ENCODE measurements around the gene PARM1.

Gene PARM1

DNA sequence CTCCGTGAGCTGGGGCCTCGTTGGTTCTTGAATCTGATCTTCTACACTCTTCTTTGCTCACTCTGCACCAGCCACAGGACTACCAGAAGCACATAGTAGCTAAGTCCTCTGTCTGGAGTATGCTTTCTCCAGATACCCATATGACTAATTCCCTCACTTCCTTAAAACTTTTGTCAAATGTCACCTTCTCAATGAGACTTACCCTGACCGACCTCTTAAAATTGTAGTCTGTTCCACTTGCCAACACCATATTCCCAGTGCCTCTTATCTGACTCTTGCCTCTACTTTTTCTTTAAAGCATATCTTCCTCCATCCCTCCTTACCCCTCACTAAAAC lies 10.0 kb downstream of the PARM1 start:
- no peak for DNase-seq

DNA sequence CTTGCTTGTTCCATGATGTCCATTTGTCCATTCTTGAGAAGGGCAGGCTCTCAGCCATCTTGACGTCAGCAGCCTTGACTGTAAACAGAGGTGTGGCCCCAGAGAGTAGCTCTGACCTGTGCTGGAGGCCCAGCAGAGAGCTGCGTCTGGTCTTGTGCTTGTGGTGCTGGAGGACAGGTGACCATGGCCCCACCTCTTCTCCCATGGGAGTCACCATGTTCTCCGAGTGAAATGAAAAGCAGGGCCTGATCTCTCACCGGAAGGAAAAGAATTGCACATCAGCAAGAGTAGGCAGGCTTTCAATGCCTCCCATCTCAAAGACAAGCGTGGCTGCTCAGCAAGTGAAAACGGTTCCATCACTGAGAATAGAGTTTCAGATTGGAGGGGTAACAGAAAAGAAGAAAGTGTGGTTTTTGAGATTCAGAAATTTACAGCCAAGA lies 11.5 kb downstream of the PARM1 start:
- DNase-seq, result no peak

DNA sequence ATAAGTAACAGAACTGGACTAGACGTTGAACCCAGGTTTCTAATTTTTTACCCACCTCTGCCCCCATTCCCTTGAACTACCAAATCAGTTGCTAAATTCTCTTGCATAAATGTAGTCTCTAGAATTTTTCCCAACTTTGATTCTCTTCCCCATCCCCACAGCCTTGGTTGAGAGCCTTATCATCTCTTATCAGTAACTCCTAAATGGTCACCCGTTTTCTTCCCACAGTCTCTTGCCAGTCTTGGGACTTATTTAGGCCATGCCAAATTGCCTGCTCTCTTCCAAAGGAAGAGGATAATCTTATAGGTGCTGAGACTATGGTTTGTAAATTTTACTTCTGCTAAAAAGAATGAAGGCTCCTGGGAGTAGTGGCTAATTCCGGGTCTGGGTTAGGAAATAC lies 13.3 kb downstream of the PARM1 start:
- no peak for DNase-seq

DNA sequence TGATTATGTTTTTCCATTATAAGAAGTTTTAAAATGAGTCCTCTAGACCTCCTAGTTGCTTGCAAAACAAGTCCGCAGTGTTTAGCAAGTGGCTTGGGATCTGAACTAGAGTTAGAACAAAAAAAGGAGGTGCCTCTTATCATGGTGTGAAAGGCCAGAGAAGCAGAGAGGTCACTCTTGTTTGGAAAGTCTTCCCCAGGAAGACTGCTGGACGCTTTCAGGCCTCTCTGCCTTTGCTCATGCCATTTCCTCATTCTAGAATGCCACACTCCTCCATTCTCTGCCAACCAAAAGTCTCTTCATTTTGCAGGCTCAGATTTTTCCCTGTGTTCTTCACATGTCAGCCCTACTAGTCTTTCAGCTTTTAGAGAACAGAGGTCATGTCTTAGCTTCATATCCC lies 14.9 kb downstream of the PARM1 start:
- DNase-seq, result no peak

DNA sequence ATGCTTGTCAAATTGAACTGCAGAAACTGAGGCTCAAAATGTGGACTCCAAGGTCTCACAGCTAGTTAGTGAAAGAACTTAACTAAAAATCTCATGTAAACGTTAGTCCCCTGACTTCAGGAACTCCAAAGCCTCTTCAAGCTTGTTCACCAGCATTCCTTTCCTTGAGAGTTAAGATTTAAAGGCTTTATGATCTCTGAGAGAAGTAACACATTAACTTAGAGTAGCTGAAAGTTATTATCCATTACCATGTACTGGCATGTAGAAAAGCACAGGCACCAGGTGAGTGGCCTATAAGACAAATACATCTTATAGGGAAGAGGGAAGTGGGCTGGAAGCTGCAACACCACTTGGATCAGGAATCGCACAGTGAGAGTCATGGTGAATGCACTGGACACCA lies 15.3 kb downstream of the PARM1 start:
- no peak for DNase-seq

DNA sequence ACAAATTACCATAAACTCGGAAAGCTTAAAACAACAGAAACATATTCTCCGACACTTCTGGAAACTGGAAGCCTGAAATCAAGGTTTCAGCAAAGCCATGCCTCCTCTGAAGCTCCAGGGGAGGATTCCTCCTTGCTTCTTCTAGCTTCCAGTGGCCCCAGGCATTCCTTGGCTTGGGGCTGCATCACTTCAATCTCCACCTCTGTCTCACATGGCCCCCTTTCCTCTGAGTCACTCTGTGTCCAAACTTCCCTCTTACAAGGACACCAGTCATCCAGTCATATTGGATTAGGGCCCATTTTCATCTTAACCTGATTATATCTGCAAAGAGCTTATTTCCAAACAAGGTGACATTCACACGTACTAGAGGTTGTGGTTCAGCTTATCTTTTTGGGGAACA lies 17.3 kb downstream of the PARM1 start:
- no peak for DNase-seq

DNA sequence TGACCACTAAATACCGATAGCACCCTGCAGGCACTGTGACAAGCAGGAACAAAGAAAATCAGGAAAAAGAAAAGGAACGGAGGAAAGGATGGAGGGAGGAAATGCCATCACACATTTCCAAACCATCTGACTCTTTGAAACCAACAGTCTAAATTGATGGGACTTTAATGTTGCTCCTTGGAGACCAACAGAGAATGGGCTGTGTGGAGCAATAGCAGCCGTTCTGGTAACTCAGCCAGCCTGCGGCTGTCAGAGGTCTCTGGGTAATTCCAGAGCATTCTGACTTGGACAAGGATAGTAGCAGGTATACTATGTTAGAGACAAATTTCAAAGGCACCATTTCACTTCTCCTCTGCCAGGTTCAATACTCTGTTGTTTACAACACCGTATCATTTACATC lies 18.0 kb downstream of the PARM1 start:
- no peak for DNase-seq

DNA sequence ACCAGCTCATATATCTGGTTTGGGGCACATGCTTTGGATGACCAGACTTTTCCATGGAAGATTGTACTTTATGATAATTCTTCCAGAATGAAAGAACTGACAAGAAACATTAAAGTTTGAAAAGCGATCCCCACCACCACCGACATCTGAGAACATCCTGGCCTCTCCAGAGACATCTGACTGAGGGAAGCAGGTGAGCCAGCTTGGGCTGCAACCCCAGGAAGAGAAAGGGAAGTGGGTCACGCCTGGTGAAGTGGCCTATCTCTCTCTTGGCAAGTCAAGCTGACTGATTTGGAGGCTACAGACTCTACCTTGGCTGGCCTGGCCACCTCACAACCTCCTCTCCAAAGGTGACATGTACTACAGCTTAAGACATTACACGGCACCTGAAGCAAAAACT lies 20.7 kb downstream of the PARM1 start:
- DNase-seq, result no peak

DNA sequence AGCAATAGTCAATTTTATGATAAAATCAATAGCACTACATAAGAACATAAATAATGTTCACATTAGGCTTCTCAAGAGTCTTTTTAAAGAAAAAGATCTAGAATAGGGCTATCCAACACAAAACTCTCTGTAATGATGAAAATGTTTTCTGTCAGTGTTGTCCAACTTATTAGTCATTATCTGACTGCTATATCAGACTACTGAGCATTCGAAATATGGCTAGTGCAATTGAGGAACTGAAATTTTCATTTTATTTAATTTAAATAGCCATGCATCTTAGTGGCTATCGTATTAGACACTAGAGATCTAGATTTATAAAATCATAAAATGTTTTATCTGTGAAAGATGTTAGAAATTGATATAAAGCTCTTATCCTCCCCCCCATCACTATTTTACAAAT lies 26.0 kb downstream of the PARM1 start:
- DNase-seq, result no peak

DNA sequence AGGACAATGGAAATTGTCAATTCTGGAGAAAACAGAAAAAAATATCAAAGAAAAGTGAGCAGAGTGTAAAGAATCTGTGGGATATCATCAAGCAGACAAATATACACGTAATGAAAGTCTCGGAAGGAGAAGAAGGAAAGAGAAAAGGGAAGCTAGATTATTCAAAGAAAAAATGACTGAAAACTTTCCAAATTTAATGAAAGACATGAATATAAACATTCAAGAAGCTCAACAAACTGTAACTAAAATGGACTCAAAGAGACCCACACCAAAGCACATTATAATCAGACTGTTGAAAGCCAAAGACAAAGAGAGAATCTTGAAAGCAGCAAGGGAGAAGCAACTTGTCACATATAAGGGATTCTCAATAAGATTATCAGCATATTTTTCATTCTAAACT lies 28.3 kb downstream of the PARM1 start:
- no peak for DNase-seq

DNA sequence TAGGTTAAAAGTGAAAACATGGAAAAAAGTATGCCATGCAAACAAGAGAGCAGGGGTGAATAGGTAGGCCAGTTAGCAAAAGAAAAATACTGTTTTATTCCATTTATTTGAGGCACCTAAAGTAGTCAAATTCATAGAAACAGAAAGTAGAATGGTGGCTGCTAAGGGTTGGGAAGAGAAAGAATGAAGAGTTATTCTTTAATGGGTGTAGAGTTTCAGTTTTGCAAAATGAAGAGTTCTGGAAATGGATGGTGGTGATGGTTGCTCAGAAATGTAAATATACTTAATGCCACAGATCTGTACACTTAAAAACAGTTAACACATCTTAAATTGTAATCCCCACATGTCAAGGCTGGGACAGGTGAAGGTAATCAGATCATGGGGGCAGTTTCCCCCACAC lies 29.7 kb downstream of the PARM1 start:
- no peak for DNase-seq

DNA sequence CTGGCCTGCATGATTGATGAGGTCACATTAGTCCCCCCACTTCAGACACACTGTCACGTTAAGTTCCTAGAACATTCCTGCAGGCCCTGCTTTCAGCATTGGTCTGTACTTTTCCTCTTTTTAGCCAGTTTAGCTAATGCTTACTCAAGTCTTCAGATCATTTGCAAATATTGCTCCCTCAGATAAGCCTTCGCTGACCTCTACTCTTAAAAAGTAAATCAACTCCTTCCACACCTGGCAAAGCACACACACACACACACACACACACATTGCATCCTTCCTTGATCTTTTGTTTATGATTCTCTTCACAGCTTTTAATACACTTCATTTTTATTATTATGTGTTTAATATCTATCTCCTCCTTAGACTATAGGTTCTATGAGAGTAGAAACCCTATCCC lies 31.4 kb downstream of the PARM1 start:
- DNase-seq, result no peak

DNA sequence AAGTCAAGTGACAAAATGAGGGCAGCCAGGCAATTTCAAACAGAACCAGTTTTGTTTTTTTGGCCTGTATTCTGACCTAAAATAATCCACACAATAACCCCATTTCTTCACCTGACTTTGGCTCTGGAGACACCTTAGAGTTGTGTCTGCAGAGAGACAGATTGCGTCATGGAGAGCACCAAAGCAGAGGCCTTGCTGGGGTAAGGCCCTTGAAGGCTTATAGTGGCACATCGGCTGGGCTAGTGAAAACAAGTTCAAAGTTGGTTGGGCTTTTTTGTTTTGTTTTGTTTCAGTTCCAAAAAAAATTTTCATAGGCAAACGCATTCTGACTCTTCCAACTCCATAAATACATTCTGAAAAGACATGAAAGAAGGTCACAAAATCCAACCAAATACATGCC lies 34.4 kb downstream of the PARM1 start:
- DNase-seq, result no peak

DNA sequence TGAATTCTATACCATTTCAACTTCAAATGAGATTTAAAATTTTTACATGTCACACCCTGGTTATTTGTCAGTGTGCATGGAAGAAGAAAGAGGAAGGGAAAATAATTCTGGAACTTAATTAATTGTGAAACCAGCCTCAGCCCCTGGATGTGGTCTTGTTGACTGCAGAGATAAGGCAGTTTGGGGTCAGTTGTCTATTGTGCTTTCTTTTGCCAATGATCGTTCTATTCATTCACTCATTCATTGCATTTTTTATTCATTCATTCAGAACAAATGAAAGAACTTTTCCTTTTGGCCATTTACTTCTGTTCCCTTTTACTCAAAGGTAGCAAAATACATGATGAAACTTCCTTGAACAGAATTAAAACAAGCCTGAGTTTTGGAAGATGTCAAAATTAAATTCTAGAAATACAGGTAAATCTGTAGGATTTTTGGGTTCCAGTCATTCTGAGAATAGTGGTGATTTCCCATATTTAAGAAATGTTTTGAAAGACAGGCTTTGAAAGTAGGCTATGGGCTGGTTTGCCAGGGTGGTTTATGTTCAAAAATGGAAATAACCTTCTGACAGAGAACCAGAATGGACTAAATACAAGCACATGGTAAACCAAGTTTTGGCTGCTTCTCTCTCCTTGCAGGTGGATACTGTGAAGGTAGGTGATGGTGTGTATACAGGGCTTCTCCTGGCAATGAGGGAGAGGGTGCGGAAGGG lies 35.7 kb downstream of the PARM1 start:
- no peak for DNase-seq

DNA sequence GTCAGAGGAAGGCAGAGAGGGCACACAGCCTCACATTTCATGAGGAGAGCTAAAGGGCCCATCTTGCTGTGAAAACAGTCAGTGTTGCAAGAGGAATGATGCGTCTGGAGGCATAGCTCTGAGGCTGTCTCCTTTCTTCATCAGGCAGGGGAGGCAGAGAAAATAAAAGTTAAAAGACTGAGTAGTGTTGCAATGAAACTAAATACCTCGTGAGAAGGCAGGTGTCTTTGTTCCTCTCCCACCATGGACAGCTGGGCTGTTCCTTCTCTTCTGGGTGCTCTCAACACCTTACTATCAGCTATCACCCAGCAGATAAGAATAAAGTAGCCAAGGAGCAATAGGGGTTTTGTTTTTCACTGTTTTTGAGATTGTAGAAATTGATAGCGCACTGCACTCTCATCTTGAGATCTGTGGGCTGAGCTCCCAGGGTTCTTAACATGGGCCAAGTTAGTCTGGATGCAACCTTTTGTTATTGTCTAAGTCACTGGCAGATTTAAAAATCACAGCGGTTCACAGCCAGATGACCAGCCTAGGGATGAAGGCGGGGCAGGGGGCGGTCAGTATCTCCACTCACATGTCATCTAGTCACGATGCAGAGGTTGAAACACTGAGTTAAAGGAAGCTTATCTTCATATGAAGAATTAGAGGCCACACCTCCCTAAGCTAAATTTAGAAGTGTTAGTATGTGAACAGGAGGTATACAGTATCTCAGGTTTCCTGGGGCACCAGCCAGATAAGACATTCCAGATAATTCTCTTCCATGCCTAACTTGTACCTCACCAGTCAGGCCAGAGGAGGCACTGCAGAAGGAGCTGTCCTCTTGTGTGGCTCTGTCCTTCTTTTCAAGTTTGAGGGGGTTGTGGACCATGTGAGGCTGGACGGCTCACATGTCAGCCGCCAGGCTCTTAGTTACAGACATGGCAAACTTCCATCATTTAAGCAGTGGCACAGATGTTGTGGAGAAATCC lies 36.9 kb downstream of the PARM1 start:
- no peak for DNase-seq

DNA sequence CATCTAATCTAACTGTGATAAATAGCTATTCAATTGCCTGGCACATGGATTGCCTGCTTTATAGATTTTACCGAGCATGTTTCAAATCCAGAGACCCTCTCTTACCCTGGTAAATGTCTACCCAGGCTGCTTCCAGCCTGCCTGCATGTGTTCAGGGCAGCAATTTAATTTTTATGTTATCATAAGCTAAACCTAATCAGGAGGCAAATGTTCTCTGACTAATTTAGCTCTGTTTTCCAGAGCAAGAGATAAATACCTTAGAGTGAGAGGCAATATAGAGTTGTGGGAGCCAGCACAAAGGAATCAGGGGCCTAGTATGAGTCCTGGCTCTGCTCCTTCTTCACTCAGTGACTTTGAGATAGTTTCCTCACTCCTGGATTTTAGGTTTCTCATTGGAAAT lies 37.7 kb downstream of the PARM1 start:
- no peak for DNase-seq

DNA sequence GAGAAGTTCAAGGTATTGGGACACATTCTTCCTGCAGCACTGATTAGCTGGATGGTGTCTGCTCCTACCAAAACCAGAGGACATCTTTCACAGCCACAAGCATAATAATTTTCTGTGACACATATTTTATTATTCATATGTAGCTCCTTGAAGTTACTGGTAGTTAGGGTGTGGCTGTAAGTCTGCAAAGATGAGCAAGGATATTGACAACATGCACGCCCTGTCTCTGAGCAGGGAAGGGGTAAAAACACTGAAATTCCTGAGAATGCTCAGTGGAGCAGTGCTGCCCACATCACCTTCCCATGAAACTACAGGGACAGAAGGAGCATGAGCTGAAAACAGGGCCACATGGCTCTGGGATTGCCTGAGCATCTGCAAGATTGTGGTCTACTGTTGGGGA lies 38.9 kb downstream of the PARM1 start:
- DNase-seq, result no peak

DNA sequence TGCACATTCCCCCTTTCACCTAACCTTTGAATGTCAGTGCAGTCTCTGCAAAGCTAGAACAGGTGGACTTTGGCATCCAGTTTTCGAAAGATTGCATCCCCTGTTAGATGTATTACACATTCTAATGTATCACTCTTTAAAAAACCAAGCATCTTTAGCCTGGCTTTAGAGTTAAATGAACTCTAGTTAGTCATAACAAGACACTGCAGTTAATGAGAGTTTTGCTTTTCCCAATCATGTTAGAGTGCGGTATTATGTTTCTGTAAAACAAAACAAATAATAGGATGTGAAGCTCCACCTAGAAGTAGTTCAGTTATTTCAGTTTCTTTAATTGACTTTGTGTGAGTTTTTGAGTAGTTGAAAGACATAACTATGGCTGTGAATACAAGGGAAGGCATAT lies 42.2 kb downstream of the PARM1 start:
- DNase-seq, result no peak

DNA sequence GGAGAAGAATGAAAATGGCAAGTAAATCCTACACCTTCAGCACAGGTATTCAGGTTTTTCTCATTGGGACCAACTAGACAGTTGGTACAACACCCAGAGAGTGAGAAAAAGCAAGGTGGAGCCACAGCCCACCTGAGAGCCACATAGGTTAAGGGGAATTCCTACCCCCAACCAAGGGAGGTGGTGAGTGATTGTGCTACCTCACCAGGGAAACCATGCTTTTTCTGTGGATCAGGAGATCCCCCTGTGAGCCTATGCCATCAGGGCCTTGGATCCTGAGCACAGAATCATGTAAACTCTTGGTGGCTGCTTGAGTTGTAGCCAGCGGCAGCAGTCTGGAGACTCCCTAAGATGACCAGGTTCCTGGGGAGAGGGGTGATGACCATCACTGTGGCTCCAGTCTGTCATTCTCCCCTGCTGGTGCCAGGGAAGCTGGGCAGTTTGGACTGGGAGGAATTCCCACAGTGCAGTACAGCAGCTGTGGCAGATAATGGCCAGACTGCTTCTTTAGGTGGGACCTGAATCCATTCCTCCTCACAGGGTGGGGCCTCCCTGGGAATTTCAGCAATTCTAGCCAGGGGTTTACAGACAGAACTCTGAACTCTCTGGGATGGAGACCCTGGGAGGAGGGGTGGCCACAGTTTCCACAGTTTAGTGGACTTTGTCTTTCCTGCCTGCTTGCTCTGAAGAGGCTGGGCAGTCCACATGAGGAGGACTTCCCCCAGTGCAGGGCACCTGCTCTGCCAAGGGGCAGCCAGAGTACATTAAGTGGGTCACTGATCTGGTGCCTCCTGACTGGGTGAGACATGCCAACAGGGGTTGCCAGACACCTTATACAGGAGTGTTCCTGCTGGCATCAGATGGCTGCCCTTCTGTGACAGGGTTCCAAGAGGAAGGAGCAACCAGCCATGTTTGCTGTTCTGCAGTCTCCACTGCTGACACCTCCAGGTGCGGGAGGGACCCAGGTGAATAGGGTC lies 43.2 kb downstream of the PARM1 start:
- no peak for DNase-seq

DNA sequence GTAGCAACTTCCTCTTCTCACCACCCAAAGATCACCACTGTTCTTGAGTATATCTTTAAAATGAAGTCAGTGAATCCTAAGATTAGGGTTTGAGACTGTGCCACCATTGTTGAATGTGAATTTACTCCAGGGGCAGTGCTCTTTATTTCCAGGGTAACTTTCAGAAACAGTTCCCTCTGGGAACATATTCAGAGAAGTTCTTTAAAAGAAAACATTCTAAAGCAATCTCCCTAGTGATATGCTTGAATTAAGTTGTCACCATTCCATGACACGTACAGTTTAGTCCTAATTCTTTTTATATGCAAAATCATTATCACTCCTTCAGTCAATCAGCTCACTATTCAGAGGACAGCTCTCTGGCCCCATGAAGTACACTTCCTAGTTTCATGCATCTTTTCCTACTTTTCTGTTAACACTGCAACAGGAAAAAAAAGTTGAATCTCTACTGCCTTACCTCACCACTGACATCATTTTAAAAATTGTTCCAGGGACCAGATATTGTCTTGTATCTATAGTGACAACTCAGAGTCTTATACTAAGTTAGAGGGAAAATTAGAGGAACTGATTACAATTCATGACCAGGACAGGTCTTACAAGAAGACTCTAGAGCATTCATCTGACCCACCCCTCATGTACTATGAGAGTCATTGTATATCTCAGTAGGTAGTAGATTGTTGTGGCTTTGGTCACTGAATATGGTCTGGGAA lies 49.8 kb downstream of the PARM1 start:
- DNase-seq, result no peak

DNA sequence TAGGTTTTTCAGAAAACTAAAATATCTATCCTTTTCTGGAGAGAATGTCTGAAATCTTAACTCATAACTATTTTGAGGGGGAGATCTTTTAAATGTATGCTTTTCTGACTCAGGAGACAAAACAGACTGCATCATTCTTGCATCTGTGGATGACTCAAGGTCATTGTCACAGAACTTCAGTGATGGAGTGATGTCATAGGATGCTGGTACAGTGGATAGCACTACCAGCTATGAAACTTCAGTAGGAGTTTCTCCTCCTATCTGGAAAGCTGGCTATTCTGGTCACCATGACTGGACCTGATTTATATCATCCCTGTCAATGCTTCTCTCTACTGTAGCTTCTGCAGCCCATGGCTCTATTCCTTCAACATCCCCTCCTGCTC lies 50.3 kb downstream of the PARM1 start:
- DNase-seq, result no peak

DNA sequence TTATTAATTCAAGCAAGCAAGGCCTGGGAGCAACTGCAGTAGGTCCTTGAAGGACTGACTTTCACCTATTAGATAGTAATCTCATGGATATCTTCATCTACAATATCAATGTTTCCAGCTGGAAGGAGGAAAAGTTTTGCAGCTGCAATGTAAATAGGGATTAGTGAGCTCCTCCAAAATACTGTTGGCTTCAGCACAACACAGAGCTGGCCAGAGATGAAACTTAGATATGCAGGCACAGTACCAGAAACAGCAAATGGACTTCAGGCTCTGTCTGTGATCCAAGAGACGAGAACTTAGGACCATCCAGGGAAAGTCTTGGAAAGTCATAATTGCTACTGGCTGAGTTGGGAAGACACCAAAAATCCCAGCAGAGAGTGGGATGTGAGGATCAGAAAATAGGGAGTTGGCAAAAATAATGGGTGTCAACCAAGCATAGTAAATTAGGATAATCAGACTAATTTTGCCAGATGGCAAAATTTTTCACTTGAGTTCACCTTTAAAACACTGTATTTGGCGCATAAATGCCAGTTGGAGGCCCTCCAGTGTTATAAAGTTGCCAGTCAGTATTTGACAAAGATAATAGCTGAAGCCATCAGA lies 57.5 kb downstream of the PARM1 start:
- no peak for DNase-seq

Data from stimulated activated CD4-positive, alpha-beta T cell treated with anti-CD3 and anti-CD28 coated beads, Interleukin-2, amount 100 ng/mL, for 48 hours (primary cell).